NCI-H1417 (cell line): Measurements from ENCODE around the gene KRTAP12-3.
"Not testable (repeated sequence)": the region's sequence is repeated elsewhere in the genome, so short reads cannot be mapped to it uniquely, and the experiment has no call there.

Experiments used
- DNase-seq, 3 experiments: peaks; one replicate each; lab custom pipeline; 2025; lab: John Stamatoyannopoulos, UW

Gene KRTAP12-3

DNA sequence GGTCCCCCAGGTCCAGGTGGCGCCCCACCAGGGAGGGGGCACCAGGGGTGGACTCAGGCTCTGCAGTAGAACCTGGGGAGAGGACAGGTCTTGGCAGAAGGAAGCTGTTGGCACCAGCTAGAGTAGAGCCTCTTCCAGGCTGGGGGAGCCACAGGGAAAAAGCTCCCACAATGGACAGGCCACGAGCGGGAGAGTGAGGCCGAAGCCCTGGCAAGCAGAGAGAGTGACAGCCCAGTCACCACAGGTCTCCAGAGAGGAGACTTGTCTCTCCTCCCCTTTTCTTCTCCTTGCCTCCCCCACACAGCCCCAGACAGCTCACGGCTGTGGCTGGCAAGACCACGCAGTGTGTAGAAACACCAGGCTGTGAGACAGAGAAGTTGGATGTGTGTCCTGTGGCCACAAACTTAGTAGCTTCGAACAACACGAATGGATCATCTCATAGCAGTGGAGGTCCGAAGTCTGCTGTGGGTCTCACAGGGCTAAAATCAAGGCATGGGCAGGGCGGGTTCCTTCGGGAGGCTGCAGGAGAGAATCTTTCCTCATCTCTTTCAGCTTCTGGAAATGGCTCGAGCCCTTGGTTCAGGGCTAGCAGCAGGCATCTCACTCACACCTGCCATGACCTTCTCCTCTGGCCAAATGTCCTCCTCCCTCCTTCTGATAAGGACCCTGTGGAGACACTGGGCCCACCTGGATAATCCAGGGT is 6.6 kb upstream of the KRTAP12-3 start:
- no peak for DNase-seq

DNA sequence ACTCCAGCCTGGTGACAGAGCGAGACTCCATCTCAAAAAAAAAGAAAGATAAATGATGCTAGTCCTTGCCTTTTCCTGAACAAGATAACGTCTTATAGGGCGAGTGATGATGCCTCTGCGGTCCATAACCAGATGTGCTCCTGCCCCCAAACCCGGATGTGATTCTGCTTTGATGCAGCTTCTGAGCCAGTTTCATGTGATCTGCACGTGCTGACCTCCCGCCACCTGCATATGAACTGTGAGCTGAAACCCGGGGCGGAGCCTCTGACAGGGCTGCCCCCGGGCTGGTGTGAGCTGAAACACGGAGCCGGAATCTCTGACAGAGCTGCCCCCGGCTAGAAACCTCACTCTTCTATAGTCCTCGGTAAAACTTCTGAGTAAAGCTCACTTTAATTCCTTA is 4.6 kb upstream of the KRTAP12-3 start:
- peak in 2 of 3 experiments; percentile 71 to 85 for DNase-seq

DNA sequence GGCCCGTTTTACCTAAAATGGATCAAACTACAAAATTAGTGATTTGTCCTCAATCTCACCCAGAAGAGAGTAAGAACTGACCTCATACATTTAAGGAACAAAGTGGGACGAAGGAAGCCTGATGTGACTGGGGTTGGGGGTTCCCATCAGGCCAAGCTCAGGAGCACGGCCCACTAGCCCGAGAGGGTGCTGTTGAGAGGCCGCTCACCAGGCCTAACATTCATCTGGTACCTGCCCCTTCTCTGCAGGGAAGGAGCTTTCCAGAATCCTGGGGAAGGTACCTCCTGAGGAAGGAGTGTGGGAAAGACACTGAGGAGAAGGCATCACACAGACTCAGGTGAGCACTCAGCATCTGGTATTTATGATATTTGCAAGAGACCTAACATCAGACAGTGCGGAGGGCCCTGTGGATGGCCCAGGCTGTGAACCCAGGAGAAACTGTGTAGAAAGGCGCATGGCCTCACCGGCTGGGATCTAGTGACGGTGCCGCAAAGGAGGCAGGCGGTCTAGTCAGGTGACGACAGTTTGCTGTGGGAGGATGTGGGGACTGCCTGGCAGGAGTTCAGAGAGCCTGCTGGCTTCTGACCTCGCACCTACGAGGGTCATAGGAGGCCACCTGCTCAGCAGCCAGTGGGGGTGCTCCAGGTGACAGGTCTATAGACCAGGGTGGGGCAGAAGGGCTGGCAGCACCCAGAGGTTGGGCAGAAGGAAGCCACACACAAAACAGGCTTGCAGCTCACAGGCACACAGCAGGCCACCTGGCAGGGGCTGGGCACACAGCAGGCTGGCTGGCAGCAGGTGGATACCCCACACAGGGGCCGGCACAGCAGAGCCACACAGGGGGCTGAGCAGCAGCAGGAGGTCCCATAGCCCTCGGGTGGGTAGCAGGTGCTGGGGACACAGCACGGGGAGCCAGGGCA is 3.8 kb upstream of the KRTAP12-3 start:
- DNase-seq, result peak in 2 of 3 experiments; percentile 91 to 95

DNA sequence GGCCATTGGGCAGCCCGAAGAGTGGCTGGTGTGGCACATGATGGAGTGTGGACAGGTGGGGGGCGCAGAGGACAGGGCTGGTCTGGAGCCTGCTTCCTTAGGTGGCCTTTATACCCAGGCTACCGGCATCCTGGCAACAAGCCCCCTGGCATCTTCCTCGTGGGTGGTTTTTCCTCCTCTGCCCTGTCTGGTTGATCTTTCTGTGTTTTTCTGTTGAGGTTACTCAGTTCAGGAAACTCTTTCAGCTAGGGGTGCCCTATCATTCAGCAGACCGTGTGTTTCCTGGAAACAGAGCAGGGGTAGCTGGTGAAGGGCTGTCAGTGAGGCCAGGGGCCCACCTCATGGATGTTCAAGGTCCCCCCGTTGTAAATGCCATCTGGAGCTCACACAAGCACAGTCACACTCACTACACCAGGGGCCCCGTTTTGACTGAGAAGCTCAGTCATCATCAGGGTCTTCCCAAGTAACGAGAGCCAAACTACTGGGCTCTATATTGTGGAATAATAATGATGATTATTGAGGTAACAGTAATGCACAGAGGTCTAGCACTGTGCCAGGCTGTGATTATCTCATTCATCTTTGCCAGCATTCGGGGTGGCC is 3.1 kb upstream of the KRTAP12-3 start, which contains the start of gene KRTAP12-4:
TSS of gene KRTAP12-4 (minus strand) at position 84 of the 600 bp plus-strand sequence. CDS start at position 39, 45 bp downstream.
- DNase-seq, result no peak

DNA sequence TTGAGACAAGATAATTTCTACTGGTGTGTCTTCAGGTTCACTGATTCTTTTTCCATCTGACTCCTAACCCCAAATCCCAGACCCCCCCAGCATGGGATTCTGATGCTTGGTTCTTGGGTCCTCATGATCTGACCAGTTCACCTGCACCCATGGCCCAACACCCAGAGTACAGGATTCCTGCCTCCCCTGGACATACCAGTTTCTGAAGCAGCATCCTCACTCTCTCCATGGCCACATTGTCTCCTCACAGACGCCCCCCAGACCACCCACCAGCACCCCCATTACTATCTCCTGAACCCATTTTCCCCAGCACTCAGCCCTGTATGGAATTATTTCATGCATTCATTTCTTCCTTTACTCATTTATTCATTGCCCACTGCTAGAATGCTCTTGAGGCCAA is 864 bp upstream of the KRTAP12-3 start:
- no peak for DNase-seq

DNA sequence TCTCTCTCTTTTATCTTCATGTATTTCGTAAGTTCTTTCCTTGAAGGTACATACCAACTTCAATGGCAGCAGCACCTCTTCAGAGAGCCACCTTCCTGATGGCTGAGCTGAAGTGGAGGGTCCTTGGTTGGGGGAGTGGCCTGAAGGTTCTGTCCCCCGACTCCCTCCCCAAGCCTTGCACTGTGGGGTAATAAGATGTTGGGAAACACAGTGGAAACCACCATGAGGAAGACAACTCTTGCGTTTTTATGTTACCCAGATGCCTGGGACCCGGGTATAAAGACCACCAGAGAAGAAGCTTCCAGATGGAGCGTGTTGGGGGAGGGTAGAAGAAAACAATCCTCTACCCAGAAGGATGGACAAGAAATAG is 794 bp downstream of the KRTAP12-3 start:
- no peak for DNase-seq

DNA sequence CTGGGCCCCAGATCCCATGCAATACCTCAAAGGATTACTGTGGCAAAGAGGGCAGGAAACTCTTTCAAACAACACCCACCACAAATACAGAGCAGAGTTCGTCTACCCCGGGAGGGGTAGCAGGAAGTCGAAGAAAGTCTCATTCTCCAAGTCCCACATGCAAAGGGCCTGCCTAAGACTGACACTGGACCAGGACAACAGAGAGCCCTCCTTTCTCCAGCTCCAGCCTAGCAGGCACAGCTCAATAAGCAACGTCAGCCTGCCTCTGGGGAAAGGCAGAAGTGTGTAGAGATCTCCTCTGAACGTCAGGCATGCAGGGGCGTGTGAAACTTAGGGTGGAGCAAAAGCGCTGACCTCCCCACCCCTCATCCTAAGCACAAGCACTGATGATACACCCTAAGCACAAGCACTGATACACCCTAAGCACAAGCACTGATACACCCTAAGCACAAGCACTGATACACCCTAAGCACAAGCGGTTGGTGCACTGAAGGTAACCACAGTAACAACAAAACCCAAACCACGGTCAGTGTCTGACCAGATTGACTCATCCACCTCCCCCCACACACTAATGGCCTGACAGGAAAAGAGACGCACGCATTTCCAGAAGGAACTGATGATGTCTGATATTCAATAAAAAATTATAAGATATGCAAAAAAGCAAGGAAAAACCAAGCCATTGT is 1.3 kb downstream of the KRTAP12-3 start:
- DNase-seq, result no peak

DNA sequence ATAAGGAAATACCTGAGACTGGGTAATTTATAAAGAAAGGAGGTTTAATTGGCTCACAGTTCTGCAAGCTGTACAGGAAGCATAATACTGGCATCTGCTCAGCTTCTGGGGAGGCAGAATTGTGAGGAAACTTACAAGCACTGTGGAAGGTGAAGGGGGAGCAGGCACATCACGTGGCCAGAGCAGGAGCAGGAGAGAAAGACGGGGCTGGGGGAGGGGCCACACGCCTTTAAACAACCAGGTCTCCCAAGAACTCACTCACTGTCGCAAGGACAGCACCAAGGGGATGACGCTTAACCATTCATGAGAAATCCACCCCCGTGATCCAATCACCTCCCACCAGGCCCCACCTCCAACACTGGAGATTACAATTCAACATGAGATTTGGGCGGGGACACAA is 3.8 kb downstream of the KRTAP12-3 start:
- not testable (repeated sequence) for DNase-seq

DNA sequence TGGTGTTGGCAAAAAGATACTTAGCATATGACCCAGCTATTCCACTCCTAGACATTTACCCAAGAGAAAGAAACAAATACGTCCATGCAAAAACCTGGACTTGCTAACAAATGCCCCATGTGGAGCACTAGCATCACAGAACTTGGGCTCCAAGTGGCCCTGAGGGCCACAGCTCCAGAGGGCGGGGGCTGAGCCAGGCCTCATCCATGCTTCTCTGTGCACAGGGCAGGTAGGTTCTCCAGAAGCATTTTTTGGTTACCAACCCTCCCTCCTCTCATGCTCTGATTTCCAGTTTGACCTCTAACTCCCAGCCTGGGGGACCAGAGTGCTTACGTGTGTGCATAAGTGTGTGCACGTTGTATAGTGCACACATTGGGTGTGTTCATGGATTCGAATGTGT is 7.0 kb downstream of the KRTAP12-3 start:
- no peak for DNase-seq

DNA sequence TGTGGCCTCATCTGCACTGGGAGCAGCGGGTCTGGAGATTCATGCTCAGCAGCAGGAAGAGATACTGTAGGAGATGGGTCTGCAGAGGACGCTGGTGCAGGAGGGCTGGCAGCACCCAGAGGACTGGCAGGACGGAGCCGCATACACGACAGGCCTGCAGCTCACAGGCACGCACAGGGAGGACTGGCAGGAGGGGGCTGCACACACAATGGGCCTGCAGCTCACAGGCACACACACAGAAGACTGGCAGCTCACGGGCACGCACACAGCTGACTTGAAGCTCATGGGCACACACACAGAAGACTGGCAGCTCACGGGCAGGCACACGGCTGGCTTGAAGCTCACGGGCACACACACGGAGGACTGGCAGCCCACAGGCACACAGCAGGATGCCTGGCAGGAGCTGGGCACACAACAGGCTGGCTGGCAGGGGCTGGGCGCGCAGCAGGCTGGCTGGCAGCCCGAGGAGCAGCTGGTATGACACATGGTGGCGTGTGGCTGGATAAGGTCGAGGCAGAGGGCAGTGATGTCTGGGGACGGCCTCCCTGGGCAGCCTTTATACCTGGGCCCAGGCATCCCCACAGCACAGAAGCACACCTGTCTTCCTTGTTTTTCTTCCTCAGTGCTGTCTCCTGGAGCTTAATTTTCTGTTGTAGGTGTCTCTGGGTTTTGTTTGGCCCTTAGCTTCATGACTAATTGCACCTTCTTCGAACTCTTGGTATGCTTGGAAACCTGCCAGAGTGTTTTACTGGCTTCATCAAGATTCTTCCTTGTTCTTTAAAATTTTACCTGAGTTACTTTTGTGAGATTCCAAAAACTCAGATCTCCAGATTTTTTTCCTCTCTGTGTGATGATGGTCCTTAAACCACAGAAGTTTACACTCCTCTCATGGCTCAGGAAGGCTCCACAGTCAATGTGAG is 8.9 kb downstream of the KRTAP12-3 start, which contains the start of gene KRTAP12-2:
TSS of gene KRTAP12-2 (minus strand) at position 527 of the 920 bp plus-strand sequence. CDS start at position 486, 41 bp downstream.
- DNase-seq, result peak in 2 of 3 experiments; percentile 48 to 73

DNA sequence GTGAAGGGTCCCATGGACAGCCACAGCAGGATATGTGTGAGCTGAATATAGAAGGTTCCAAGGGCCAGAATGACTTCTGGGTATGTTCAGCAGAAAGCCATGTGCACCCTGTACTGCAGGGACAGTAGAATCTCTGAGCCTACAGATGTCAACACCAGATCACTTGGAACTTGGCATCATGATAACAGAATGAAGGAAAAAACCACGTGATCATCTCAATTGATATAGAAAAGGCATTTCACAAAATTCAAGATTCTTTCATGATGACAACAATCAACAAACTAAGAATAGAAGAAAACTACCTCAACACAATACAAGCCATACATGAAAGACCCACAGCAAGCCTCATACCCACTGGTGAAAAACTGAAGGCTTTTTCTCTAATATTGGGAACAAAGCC is 9.9 kb downstream of the KRTAP12-3 start:
- DNase-seq, result no peak

DNA sequence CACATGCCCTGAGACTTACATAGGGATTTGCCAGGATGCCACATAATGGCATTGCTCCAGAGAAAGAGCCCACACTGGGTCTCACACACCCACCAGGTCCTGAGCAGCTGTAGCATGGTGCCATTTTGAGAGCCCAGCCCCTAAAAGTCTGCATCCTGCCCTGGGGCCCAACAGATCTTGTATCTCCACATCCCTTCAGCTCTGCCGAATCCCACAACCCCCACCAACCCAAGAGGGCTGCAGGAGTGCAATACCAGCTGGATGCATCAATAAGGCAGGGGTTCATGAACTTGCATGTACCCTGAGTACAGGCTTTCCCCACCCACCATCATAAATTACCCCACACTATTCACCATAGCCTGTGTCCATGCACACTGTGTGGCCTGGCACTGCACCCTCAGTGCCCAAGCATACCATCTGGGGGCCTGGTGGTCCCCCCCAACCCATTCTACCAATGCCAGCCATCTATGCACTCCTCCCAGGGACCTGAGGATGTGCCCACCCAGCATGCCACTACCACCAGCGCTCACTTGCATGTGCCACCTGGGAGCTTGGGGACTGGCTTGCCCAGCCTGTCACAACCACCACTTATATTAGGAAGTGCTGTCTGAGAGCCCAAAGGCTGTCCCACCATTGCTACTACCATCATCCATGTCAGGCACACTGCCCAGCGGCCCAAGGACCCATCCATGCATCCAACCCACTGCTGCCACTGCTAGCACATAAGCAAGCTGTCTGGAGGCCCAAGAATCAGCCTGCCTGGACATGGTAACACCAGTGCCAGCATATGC is 13.1 kb downstream of the KRTAP12-3 start:
- DNase-seq, result no peak

DNA sequence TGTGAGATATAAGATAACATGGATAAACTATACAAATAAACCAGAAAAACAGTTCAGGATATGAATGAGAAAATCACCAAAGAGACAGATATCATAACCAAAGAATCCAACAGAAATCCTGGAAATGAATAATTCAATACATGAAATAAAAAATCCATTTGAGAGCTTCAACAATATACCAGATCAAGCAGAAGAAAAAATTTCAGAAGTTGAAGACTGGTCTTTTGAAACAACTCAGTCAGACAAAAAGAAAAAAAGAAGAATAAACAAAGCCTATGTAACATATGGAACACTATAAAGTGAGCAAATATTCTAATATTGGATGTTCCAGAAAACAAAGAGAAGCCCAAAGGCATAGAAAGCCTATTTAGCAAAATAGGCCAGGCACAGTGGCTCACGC is 14.2 kb downstream of the KRTAP12-3 start:
- DNase-seq, result no peak

DNA sequence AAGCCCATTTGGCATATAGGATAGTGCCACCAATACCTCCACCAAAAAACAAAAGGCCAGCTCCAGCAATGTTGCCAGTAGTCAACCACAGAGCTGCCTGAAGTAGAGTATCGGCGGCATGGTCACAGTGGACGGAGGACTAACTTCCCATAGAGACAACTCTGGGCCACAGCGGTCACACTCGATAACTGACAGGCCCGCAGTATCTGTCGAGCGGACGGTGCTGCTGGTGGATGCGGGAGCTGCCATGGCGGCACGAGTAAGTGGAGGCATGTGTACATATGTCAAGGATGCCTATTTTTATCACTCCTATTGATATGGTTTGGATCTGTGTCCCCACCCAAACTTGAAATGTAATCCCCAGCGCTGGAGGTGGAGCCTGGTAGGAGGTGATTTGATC is 20.1 kb downstream of the KRTAP12-3 start:
- DNase-seq, result no peak

DNA sequence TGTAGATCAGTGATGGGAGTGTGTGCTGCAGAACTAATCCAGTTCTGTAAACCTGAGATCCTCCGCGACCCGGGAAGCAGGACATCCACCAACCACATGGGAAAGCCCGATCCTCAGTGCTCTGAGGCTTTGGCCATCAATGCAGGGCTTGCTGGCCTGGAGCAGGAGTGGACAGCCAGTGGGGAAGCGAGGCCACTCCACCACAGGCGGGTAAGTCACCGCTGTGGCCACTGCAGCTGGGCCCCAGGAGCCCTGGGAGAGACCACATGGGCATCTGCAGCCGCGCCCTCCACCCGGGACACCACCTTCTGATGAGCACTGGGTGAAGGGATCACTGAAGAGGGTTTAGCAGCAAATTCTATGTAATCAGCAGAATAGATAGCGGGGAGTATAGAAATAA is 23.4 kb downstream of the KRTAP12-3 start:
- DNase-seq, result no peak

DNA sequence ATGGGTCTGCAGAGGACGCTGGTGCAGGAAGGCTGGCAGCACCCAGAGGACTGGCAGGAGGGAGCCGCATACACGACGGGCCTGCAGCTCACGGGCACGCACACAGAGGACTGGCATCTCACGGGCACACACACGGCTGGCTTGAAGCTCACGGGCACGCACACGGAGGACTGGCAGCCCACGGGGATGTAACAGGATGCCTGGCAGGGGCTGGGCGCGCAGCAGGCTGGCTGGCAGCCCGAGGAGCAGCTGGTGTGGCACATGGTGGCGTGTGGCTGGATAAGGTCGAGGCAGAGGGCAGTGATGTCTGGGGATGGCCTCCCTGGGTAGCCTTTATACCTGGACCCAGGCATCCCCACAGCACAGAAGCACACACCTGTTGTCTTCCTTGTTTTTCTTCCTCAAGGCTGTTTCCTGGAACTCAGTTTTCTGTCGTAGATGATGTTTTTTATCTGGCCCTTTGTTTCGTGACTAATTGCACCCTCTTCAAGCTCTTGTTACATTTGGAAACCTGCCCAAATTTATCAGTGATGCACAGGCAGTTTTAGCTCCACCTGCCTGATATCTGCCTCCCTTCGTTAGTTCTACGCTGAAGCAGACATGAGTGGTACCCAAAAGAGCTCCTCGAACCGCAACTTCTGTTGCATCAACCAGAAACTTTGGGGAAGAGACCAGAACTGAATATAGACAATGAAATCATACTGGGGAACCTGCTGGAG is 24.3 kb downstream of the KRTAP12-3 start, which contains the start of gene KRTAP12-1:
TSS of gene KRTAP12-1 (minus strand) at position 303 of the 719 bp plus-strand sequence. CDS start at position 263, 40 bp downstream.
- peak; percentile 93 to 98 (median 94) for DNase-seq

DNA sequence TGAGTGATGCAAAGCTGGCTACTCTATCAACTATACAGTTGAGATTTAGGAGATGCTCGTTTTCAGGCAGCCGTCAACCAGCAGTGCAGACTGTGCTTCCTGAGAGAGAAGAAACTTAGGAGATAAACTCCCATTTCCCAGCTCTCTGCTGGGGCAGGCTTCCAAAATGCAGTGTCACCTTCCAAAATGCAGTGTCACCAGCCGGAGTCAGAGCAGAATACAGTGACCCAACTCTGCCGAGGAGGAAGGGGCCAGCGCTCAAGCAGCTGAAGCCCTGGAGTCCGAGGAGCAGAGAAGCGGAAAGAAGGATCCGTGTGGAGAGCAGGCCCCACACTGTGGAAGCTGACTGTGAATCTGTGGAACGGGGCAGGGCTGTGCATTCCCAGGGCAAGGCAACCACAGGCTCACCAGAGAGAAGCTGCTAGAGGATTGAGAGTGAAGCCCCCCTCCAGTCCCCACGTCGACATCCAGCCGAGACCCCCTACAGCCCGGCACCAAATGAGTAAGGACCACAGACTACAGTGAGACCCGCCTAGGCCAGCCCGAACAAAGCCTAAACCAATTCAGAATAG is 24.9 kb downstream of the KRTAP12-3 start:
- peak in 1 of 3 experiments; percentile 68 for DNase-seq

DNA sequence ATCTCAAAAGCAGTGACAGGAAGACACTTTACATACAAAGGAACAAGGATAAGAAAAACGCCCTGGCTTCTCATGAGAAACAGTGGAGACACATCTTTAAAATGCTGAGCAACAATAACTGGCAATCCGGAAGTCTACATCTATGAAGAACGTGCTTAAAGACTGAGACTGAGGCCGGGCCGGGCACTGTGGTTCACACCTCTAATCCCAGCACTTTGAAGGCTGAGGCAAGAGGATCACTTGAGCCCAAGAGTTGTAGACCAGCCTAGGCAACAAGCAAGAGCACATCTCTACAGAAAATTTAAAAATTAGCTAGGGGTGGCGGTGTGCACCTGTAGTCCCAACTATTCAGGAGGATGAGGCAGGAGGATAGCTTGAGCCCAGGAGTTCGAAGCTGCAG is 26.3 kb downstream of the KRTAP12-3 start:
- DNase-seq, result no peak

DNA sequence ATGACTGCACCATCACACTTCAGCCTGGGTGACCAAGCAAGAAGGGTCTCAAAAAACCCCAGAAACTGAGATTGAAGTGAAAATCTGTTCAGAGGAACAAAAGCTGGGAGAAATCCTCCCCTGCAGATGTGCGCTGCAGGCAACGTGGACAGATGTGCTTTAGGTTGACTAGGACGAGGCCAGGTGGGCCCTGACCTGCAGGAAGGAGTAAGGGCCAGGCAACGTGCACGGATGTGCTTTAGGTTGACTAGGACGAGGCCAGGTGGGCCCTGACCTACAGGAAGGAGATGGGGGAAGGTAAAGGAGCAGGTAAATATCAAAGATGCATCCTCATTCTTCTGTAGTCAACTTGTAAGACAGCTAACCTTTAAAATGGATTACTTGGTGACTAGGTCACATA is 26.8 kb downstream of the KRTAP12-3 start:
- no peak for DNase-seq
